GM19043 (cell line): Measurements from ENCODE around the gene LRRC66.

Source experiments
- ATAC-seq: cut with Tn5 transposase; IDR thresholded peaks from one replicate; pipeline ENCODE4 v1.9.1; 2021; ENCODE audit warnings: low read depth; ENCODE audit not compliant: unreplicated experiment

The LRRC66 gene, protein sequence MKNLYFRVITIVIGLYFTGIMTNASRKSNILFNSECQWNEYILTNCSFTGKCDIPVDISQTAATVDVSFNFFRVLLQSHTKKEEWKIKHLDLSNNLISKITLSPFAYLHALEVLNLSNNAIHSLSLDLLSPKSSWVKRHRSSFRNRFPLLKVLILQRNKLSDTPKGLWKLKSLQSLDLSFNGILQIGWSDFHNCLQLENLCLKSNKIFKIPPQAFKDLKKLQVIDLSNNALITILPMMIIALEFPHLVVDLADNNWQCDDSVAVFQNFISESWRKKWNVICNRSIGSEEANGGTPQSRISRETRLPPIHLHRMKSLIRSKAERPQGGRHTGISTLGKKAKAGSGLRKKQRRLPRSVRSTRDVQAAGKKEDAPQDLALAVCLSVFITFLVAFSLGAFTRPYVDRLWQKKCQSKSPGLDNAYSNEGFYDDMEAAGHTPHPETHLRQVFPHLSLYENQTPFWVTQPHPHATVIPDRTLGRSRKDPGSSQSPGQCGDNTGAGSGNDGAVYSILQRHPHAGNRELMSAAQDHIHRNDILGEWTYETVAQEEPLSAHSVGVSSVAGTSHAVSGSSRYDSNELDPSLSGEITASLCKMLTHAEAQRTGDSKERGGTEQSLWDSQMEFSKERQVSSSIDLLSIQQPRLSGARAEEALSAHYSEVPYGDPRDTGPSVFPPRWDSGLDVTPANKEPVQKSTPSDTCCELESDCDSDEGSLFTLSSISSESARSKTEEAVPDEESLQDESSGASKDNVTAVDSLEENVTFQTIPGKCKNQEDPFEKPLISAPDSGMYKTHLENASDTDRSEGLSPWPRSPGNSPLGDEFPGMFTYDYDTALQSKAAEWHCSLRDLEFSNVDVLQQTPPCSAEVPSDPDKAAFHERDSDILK

DNA sequence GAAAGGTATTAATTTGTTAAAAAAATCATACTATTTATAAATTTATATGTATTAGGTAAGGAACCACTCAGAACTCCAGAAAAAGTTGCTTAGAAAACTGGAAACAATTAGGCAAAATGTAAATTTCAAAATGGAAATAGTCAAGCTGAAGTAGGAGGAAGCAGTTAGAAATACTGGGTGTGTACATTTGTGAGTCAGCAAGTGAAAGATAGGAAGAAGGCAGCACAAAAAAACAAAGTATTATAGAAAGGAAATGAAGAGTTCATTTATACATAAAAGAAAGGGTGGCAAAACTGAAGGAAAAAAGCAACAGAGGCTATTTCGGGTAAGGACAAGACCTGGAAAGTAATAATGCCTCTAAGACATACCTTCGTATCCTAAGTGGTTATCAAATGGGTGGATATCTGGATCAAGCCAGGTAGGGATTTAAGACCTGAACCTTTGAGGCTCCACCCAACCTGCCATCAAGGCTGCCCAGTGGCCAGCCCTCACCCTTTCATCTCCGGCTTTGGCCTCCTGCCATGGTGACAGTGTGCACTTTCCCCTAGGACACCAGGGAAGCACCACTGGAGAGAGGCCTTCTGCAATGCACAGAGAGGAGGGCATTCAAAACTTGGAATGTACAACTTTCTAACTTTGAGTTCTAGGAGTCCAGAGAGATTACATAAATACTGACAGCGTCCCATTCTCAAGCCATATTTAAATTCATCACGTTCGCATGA, at the start of gene LRRC66:
TSS of gene LRRC66 (minus strand) at position 428 of the 722 bp plus-strand sequence. CDS start 2,750 bp downstream, outside the sequence.
- ATAC-seq = no peak

DNA sequence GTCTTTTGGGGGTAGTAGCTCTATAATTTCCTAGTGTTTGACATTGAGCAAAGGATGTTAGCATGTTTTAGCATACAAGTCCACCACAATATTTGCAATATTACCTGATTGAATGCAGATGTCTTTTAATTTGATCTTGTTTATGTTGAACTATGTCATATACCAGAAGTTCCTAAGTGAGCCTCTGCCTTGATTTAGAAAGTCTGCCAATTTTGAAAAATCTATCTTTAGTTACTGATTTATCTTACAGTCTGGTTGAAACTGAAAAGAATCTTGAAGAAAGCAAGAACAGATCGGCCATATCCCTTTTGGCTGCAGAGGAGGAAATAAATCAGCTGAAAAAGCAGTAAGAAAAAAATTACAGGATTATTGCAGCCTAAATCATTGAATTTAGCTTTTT, 49.4 kb upstream of the LRRC66 start:
- no peak for ATAC-seq

DNA sequence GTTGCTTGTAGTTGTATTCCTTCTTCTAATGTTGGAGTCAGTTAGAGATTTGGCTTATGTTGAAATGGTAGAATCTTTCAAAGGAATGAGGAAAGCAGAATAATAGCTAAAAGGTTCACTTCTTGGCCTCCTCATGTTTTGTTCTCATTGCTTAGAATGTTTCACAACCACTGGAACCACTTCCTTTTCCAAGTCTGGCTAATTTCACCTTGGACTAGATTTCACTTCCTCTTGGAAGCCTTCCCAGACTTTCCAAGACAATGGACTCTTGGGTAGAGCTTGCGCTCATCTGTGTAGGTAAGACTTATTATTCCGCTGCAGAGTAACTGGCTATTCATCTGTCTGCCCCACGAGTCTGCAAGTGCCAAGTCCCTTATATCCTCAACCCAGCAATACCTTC, 39.2 kb upstream of the LRRC66 start:
- ATAC-seq = no peak

DNA sequence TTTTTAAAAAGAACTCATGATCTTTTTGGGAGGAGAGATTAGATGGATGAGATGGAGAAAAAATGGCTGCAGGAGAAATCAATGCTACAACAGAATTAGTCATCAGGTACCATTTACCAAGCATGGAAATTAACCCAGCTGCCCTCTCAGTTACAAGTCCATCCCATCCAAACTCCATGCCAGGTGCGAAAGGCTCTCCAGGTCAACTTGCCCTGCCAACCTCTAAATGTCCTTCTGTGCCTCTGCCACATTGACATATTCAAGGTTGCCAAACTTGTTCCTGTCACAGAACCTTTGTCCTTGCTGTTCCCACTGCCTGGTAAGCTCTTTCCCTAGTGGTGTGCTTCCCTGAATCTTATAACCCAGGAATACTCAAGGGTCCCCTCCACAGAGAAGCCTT, 38.1 kb upstream of the LRRC66 start:
- ATAC-seq = no peak

DNA sequence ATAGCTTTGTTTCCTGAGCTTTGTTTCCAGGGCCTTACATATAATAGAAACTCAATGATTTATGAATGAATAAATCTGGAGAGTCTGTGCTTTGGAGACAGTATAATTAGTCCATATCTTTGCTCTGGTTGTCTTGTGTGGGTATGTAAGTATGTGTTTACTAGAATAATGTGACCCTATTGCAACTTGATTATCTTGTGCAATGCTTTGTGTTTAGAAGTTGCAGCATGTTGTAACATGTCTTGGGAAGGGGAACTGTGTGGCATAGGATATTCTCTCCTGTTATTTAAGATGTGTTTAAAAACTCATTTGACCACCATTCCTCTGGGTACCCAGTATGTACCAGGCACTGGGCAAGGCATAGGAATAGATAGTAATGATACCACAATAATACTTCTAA, 37.0 kb upstream of the LRRC66 start:
- ATAC-seq = no peak

DNA sequence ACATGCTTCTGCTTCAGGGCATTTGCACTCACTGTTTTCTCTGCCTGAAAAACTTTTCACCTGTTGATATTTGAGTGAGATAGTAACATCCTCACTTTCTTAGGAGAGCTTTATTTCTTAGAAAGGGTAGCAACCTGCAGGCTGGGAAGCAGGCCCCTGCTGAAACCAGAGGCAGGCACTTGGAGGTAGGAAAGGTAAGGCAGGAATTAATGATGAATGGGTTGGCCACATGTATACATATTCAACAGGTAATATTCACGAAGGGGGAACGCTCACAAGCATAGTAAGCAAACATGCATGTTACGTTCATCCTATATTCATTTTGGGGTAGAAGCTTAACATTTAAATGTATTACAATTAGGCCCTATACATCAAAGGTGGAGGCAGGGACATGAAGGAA, 34.1 kb upstream of the LRRC66 start:
- no peak for ATAC-seq

DNA sequence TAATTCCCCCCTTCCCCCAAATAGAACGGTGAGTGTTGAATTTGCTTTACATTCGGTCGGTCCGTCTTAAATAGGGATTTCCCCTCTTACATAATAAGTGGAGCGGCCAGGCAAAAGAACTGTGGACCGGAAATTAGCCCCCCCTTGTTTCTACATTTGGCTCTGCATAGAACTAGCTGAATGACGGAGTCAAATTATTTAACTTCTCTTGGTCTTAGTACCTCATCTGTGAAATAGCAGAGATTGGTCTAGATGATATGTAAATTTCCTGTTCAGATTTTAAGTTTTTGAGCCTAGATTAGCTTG, 32.3 kb upstream of the LRRC66 start:
- peak; percentile 48 for ATAC-seq

DNA sequence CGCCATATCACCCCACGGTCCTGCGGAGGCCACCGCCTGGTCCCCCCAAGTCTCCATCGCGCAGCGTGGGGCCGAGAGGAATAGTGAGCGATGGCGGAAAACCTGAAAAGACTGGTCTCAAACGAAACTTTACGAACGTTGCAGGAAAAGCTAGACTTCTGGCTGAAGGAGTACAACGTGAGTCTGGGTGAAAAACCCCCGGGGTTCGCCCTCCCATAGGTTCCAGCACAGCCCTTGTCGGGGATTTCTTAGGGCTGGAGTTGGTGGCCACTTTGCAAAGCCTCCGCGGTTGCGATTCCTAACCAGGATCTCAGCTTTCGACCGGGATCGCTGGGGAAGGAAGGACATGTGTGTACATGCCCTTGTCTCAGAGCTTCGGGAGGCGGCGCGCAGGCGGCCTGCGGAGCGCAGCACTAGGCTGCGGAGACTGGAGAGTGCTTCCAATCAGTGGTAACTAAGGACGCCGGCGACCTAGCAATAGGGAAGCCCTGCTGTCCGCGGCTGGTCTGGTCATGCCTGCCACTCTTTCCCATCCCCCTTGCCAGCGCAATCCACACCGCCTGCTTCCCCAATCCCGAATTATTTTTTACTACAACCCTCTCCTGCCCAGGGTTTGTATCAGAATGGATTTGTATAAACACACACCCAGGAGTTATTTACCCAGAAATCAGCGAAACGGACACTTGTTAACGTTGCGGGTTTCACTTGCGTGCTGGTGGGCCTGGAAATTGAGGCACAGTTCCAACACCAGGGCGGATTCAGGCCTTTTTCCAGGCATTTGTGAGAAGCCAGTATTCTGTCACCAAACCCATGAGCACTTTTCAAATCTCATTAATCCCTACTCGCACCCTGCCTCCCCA, 31.7 kb upstream of the LRRC66 start:
- peak; percentile 46 for ATAC-seq

DNA sequence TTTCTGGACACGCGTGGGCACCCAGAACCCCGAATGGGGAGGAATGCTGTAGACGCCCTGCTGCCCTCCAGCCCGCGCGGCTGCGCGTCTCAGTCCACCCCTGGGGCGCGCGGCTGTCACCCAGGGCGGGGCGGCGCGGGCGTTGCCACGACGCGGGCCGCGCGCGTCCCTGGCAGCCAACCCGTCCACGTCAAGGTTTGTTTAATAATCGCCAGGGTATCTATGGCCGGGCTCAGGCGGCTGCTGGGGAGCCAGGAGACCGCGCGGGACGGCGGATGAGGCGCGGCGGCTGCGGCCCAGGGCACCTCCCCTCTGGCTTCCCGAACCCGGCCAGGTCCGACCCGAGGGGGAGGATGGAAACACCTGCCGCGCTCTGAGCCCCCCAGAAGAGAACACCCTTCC, 31.1 kb upstream of the LRRC66 start, which contains the start of gene SPATA18:
TSS of gene SPATA18 (plus strand) at position 92 of the 402 bp plus-strand sequence. CDS start 401 bp downstream, outside the sequence.
- peak; percentile 36 for ATAC-seq

DNA sequence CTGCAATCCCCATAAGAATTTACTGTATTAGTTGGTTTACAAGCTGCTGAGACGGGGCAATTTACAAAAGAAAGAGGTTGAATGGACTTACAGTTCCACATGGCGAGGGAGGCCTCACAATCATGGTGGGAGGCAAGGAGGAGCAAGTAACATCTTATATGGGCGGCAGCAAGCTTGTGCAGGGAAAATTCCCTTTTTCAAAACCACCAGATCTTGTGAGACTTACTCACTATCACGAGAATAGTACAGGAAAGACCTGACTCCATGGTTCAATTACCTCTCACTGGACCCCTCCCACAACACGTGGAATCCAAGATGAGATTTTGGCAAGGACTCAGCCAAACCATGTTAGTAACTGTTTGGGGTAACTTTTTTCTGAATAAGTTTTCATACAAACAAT, 29.1 kb upstream of the LRRC66 start:
- ATAC-seq = no peak

DNA sequence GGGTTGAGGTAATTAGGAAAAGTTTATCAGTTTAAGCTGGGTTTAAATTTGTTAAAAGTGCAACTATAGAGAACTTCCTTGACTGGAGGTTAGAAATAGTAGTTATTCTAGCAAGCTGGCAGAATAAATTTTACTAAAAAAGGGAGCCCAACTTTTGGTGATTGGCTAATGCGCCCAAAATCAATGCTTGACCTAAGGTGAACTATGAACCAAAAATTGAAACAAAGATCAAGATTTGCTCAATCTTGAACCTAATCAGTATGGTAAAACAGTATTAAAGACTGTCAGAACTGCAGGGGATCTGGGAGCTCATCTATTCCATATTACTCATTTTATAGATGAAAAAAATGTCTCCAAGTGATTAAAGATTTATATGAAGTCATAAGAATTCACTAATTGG, 24.9 kb upstream of the LRRC66 start:
- no peak for ATAC-seq

DNA sequence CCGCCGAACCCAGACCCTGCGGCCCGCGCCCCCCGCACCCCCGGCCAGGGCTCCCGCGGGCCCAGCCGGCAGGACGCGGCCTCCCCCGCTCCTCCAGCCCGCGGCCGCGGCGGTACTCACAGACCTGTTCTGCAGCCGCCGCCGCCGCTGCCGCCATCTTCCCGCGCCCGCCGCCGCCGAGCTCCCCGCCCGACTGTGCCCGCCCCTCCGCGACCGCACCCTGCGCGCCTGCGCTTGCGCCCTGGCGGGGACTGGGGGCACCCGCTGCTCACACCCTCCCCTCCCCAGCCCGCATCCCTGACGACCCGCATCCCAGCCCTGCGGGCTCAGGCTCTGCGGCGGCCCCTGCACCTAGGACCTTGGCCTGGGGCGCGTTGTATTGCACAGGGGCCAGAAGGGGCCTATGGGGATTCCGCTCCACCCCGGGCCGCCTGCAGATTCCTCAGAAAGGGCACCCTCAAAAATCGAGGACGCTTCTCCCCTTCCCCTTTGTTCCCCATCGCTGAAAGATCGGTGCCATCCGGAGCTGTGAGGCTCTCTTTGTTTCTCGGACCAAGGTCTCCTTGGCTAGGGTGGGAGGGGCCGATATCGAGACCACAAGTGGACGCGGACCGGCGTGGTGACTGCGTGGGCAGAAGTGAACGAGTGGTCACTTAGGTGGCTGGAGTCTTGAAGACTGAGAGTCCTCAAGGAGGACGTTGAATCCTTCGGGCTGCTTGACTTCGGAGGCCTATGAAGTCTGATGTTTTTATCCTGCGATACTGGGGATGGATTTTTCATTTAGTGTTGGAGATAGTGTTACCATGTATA, 18.1 kb upstream of the LRRC66 start, which contains the start of gene SGCB:
TSS of gene SGCB (minus strand) at position 197 of the 810 bp plus-strand sequence. CDS start at position 157, 40 bp downstream.
- peak; percentile 86 for ATAC-seq

DNA sequence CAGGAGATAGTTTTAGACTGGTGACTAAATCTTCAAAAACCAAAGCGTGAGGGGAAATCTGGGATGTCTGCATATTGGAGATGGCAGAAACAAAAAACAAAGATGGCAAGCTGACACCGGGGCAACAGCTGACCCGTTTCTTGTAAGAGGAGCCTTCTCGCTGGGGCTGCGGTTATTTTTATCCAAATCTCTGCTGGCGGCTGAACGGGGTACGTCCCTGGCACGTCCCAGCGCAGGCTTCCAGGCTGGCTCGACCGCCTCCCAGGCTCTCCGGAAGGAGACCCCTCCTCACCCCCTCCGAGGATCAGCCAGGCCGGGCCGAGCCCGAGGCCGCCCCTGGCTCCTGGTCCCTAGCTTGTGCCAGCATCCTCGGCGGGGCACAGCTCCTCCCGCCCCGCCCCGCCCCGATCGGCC, 17.5 kb upstream of the LRRC66 start:
- ATAC-seq = peak; percentile 38

DNA sequence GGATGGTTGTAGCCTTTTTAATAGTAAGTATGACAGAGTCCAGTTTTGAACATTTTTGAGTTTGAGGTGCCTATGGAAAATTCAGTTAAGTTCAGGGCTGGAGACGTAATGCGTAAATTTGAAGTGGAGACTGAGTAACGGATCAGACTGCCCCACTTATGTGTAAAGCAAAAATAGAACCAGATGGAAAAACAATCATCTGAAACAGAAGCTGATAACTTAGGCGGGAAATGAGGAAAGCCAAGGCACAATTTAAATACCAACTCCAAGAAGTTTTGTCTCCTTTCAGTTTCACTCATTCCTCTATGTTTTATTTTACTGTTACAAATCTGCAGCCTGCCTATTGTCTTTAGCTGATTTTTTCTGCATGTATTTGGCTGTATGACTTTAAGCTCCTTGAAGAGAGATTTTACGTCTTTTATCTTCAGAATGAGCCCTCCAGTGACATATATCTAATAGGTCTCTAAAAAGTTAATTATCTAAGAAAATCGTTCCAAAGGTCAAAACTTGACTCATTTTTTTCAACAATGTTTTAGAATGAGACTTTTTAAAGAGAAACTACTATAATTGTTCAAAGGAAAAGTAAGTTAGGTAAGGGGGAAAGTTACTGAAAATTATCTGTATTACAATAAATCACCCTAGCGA, 16.8 kb upstream of the LRRC66 start:
- ATAC-seq = no peak

DNA sequence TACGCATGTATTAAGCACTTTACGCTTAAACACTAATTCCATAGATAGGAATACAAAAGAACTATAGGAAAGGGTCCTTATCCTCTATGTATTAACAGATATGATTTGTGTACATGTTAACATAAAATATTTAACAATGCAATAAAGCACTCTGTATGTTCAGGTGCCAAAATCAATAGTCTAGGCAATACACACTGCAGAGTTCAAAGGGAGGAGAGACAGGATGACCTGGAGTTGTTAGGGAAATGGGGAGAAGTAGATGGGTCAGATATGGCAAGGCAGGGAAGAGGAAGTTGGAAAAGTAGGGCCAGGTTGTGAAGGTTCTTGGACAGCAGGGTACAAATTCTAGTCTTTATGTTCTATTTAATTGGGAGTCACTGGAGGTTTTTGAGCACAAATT, 15.0 kb upstream of the LRRC66 start:
- ATAC-seq = no peak

DNA sequence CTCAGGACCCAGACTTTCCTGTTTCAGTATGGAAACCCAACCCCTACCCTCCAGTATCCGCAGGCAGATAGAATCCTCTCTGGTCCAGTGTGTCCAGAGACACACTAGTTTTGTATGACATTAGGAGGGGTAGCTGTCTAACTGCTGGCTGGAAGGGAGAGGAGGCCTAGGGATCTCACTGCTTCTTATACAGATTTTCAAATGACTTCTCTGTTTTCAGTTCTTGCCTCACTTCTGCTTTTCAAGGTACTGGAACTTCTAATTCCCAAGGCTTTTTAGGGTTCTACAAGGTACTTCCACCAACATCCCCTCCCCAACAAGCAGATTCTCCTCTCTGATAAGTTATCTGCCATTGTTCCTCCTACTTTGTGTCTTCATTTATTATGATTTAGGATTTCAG, 11.8 kb upstream of the LRRC66 start:
- ATAC-seq = no peak

DNA sequence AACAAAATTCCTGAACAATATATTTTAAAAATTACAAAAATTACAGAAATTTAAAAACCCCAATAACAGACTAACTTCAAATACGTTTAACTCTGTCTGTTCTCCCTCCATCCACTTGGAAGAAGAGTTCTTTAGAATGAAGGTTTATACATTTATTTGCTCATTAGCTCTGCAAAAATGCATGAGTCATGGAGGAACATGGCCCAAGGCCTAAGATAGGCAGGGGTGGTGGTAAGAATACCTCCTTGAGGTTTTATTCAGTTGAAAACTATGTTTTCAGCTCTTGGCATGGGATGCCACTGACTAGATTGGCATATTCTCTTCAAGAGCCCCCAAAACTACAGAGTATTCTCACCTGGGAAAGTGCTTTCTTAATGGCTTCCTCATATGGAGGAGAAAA, 8.8 kb upstream of the LRRC66 start:
- no peak for ATAC-seq

DNA sequence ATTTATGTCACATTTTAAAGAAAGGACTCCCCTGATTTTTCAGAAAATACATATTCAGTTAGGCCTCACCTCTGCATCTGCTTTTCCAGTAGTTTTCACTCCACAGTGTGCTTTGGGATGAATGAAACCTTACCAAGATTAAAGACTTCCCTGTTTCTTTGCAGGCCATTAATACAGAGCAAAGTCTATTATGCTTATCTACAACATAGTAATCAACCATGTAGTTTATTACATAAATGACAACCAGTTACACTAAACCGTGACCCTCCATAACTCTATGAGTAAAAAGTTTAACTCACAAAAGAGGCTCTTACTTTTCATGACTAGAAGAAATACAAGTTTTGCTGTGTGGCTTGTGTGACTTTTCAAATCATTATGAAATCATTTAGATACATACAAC, 2.3 kb downstream of the LRRC66 start:
- no peak for ATAC-seq

DNA sequence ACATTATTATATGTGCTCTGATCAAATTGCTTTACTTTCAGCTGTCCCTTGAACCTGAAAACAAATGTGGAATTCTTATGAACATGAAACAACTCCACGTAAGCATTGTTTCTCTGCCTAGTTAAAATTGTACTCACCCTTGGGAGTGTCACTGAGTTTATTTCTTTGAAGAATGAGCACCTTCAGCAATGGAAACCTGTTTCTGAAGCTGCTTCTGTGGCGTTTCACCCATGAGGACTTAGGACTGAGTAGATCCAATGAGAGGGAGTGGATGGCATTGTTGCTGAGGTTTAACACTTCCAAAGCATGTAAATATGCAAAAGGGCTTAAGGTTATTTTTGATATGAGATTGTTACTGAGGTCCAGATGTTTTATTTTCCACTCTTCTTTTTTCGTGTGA, 3.2 kb downstream of the LRRC66 start:
- ATAC-seq = no peak
